SK-N-SH (cell line): ENCODE results near the gene CALCOCO1. TPM values are rescaled to one million over a fixed set of nuclear protein-coding genes. Genes with fewer than 3 reads are reported as not detected.

Experiments used
- CTCF ChIA-PET: fragments of 300-600, 350-600 bp; formaldehyde crosslinking; extraction: SDS; loops from one replicate; lab custom pipeline; 2021; lab: Yijun Ruan, JAX
- POLR2A ChIA-PET: fragments of 350-600 bp; sonication (Branson Sonifier 250); formaldehyde crosslinking; extraction: SDS; loops from one replicate; lab custom pipeline; 2020; ENCODE audit warnings: antibody characterized with exemption, inconsistent platforms; lab: Yijun Ruan, JAX
- DNase-seq: peaks from one replicate; pipeline ENCODE4 v3.0.0; 2012
- H2AFZ ChIP-seq: fragments of 200-600 bp; sonication (generic); 2 replicates; pipeline ENCODE4 v1.8.1; 2016; ENCODE audit warnings: antibody characterized with exemption, mild to moderate bottlenecking, low read depth
- H3F3A ChIP-seq: fragments of 200-600 bp; sonication (generic); replicated peaks from 2 replicates; pipeline ENCODE3; 2016; ENCODE audit warnings: antibody characterized with exemption, mild to moderate bottlenecking; ENCODE audit not compliant: insufficient read depth
- H3K27ac ChIP-seq, 2 experiments: fragments of 200-500 bp in 1 of 2; fragments of 200-600 bp in 1 of 2; sonication (Bioruptor generic) in 1 of 2; sonication (generic), shearing (Covaris generic) in 1 of 2; 2 replicates each; pipeline versions ENCODE4 v1.5.1 to v1.6.1; 2014 to 2016; ENCODE audit warnings: low read depth in 2 of 2, inconsistent platforms in 1 of 2, low read length in 1 of 2, mild to moderate bottlenecking in 1 of 2, mixed read lengths in 1 of 2
- H3K27me3 ChIP-seq: fragments of 200-600 bp; sonication (generic), shearing (Covaris generic); 2 replicates; pipeline ENCODE4 v1.6.1; 2016; ENCODE audit warnings: mixed run types; ENCODE audit not compliant: insufficient read depth
- H3K36me3 ChIP-seq, 2 experiments: fragments of 200-500 bp in 1 of 2; fragments of 200-600 bp in 1 of 2; sonication (Bioruptor generic) in 1 of 2; sonication (generic) in 1 of 2; replicated peaks in 1 of 2; 2 replicates each; pipeline versions ENCODE3 to v1.5.1; 2014 to 2016; ENCODE audit warnings: low read length in 1 of 2, mild to moderate bottlenecking in 1 of 2; ENCODE audit not compliant: insufficient read depth in 2 of 2, control insufficient read depth in 1 of 2
- H3K4me1 ChIP-seq, 2 experiments: fragments of 200-500 bp in 1 of 2; fragments of 200-600 bp in 1 of 2; sonication (Bioruptor generic) in 1 of 2; sonication (generic), shearing (Covaris generic) in 1 of 2; 2 replicates each; pipeline versions ENCODE4 v1.5.1 to v1.6.1; 2014 to 2016; ENCODE audit warnings: low read depth in 1 of 2, low read length in 1 of 2, mixed run types in 1 of 2; ENCODE audit not compliant: insufficient read depth in 2 of 2, control insufficient read depth in 1 of 2
- H3K4me2 ChIP-seq: fragments of 200-600 bp; sonication (generic), shearing (Covaris generic); 2 replicates; pipeline ENCODE4 v1.6.1; 2017; ENCODE audit warnings: mixed run types
- H3K4me3 ChIP-seq, 2 experiments: fragments of 200-500 bp in 1 of 2; fragments of 200-600 bp in 1 of 2; sonication (Bioruptor generic) in 1 of 2; sonication (generic), shearing (Covaris generic) in 1 of 2; 2 replicates each; pipeline versions ENCODE4 v1.5.1 to v1.8.1; 2014 to 2016; ENCODE audit warnings: low read depth in 2 of 2, inconsistent platforms in 1 of 2, low read length in 1 of 2, mild to moderate bottlenecking in 1 of 2, mixed read lengths in 1 of 2, moderate library complexity in 1 of 2
- H3K79me2 ChIP-seq: fragments of 200-600 bp; sonication (generic); 2 replicates; pipeline ENCODE4 v1.8.1; 2017; ENCODE audit warnings: mild to moderate bottlenecking; ENCODE audit not compliant: insufficient read depth
- H3K9ac ChIP-seq: fragments of 200-600 bp; sonication (generic); 2 replicates; pipeline ENCODE4 v1.6.1; 2017; ENCODE audit warnings: mixed run types
- H3K9me2 ChIP-seq: fragments of 200-600 bp; sonication (generic); 2 replicates; pipeline ENCODE4 v1.6.1; 2017; ENCODE audit warnings: mixed run types
- H3K9me3 ChIP-seq: fragments of 200-600 bp; sonication (generic); 2 replicates; pipeline ENCODE4 v1.6.1; 2017; ENCODE audit warnings: mixed run types, mild to moderate bottlenecking, moderate library complexity
- H4K20me1 ChIP-seq: fragments of 200-600 bp; sonication (generic); 2 replicates; pipeline ENCODE4 v1.6.1; 2017; ENCODE audit warnings: mild to moderate bottlenecking, mixed run types; ENCODE audit not compliant: insufficient read depth
- ELF1 ChIP-seq: IDR thresholded peaks from 2 replicates; pipeline ENCODE4 v1.4.0; 2012
- EP300 ChIP-seq, 2 experiments: IDR thresholded peaks; 2 replicates each; pipeline versions ENCODE4 v1.4.0 to v1.6.1; 2012; ENCODE audit warnings: borderline replicate concordance in 1 of 2, low read depth in 1 of 2, low read length in 1 of 2
- EZH2phosphoT487 ChIP-seq: fragments of 200-600 bp; sonication (generic); IDR thresholded peaks from 2 replicates; pipeline ENCODE4 v1.6.1; 2017; ENCODE audit warnings: low read depth, mixed run types, mild to moderate bottlenecking, antibody characterized with exemption, moderate library complexity, borderline replicate concordance
- FOXM1 ChIP-seq: IDR thresholded peaks from 2 replicates; pipeline ENCODE4 v1.4.0; 2012; ENCODE audit warnings: low read depth, mild to moderate bottlenecking
- GABPA ChIP-seq: IDR thresholded peaks from 2 replicates; pipeline ENCODE4 v1.4.0; 2012; ENCODE audit warnings: low read depth, mild to moderate bottlenecking
- GATA2 ChIP-seq: sonication (generic); formaldehyde crosslinking; IDR thresholded peaks from 2 replicates; pipeline ENCODE4 v1.5.0; 2020; ENCODE audit warnings: mild to moderate bottlenecking, missing genetic modification reagents
- JUND ChIP-seq: IDR thresholded peaks from 2 replicates; pipeline ENCODE4 v1.4.0; 2012
- MEF2A ChIP-seq: IDR thresholded peaks from 2 replicates; pipeline ENCODE4 v1.4.0; 2012; ENCODE audit warnings: low read depth, borderline replicate concordance
- NFIC ChIP-seq: IDR thresholded peaks from 2 replicates; pipeline ENCODE4 v1.4.0; 2012; ENCODE audit warnings: borderline replicate concordance
- RAD21 ChIP-seq: IDR thresholded peaks from 2 replicates; pipeline ENCODE4 v1.6.1; 2012; ENCODE audit warnings: mild to moderate bottlenecking, low read length
- RFX5 ChIP-seq: IDR thresholded peaks from 2 replicates; pipeline ENCODE4 v1.6.1; 2012; ENCODE audit warnings: mild to moderate bottlenecking, improper control_type of control experiment, low read length
- SIN3A ChIP-seq: IDR thresholded peaks from 2 replicates; pipeline ENCODE4 v1.6.1; 2012; ENCODE audit warnings: low read depth, mild to moderate bottlenecking, low read length, moderate library complexity, borderline replicate concordance
- TAF1 ChIP-seq: IDR thresholded peaks from 2 replicates; pipeline ENCODE4 v1.6.1; 2012; ENCODE audit warnings: low read depth, mild to moderate bottlenecking, low read length, moderate library complexity, borderline replicate concordance
- TEAD4 ChIP-seq: IDR thresholded peaks from 2 replicates; pipeline ENCODE4 v1.4.0; 2012; ENCODE audit warnings: mild to moderate bottlenecking, borderline replicate concordance; ENCODE audit not compliant: insufficient read depth
- YY1 ChIP-seq: IDR thresholded peaks from 2 replicates; pipeline ENCODE4 v1.4.0; 2012; ENCODE audit warnings: low read depth, mild to moderate bottlenecking
- WGBS: methylation state at CpG from one replicate; pipeline ENCODE4 v1.1.6; 2017; ENCODE audit warnings: low lambda C conversion rate; 5-methylcytosine and 5-hydroxymethylcytosine counted together
- polyA plus RNA-seq, 3 experiments: library from polyadenylated mRNA; depleted of rRNA; stranded (reverse); fragments of >200 nt; gene quantifications; 2 replicates each; pipeline ENCODE4 v1.2.3, GENCODE V29; 2012
- TF ChIP-seq, protein P1 (sequence below): IDR thresholded peaks from 2 replicates; pipeline ENCODE4 v1.4.0; 2012; ENCODE audit warnings: low read depth, borderline replicate concordance
- TF ChIP-seq, protein P2 (sequence below): fragments of 200-600 bp; sonication (generic); IDR thresholded peaks from 2 replicates; pipeline ENCODE4 v1.6.1; 2017; ENCODE audit warnings: antibody characterized with exemption, mild to moderate bottlenecking, moderate library complexity
- TF ChIP-seq, protein P3 (sequence below): fragments of 150-350 bp; IDR thresholded peaks from 2 replicates; pipeline ENCODE4 v1.6.1; 2017; ENCODE audit warnings: antibody characterized with exemption, low read length, low read depth, borderline replicate concordance

Gene CALCOCO1
- polyA plus RNA-seq, 1 of the 3 experiments (the other 2 are of a cell fraction) = 72.1 TPM

DNA sequence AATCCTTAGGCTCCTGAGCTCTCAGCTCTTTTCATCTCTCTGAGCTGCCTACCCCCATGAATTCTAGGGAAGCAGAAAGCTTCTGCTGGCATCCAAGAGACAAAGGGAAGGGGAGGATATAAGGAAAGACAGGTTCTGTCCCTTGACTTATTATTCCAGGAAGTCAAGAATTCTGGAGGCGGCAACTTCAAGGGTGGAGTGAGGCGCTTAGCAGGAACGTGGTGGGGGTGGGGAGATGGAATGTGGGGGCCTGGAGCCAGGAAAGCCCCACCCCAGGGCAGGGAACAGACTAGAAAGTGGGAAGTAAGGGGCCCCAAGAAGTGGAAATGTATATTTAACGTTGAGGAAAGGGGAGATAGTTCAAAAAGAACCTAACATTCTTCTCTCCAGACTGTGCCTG lies 1.4 kb downstream of the CALCOCO1 start:
- ChIA-PET CTCF (interaction anchor here (3.6 to 19.3 kb wide), 2 partner anchors 17 to 24 kb away, joined by 15 to 356 read pairs; no protein-coding TSS in a partner anchor), POLR2A (no interaction called here)
- no peak overlapping the region for H3K27ac ChIP-seq
- peaks cover 5 to 12% of the 10 kb centered on the region in 2 experiments; a peak in 3 of 4 replicates for H3K4me1 ChIP-seq
- H3K9me3 ChIP-seq = no peaks in the 10 kb centered on the region
- H4K20me1 ChIP-seq = no peaks in the 10 kb centered on the region
- no peaks in the 10 kb centered on the region for H3K9me2 ChIP-seq
- WGBS = 50% methylated on average over 4 of the region's 4 CpGs
- H2AFZ ChIP-seq = no peak overlapping the region
- peaks cover 9 to 29% of the 10 kb centered on the region in 2 experiments for H3K36me3 ChIP-seq
- peak overlapping the region; percentile 87 for H3K4me2 ChIP-seq
- H3F3A ChIP-seq = no peaks in the 10 kb centered on the region
- 0 out of 2 replicates have a peak, but pooled peaks cover 7% of the 10 kb centered on the region for H3K79me2 ChIP-seq
- no peak overlapping the region for H3K4me3 ChIP-seq
- H3K9ac ChIP-seq = no peak overlapping the region
- no peaks in the 10 kb centered on the region for H3K27me3 ChIP-seq
- DNase-seq = no peak
- no peak for TF ChIP-seq TAF1
- no peak for TF ChIP-seq TEAD4
- TF ChIP-seq FOXM1 = no peak
- no peak for TF ChIP-seq YY1
- no peak for TF ChIP-seq SIN3A
- no peak for TF ChIP-seq RFX5
- no peak for TF ChIP-seq JUND
- TF ChIP-seq GATA2 (CRISPR knock-in tag) = no peak
- no peak for TF ChIP-seq ELF1
- TF ChIP-seq, protein P1, sequence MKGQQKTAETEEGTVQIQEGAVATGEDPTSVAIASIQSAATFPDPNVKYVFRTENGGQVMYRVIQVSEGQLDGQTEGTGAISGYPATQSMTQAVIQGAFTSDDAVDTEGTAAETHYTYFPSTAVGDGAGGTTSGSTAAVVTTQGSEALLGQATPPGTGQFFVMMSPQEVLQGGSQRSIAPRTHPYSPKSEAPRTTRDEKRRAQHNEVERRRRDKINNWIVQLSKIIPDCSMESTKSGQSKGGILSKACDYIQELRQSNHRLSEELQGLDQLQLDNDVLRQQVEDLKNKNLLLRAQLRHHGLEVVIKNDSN = no peak
- no peak for TF ChIP-seq GABPA
- TF ChIP-seq MEF2A = no peak
- TF ChIP-seq EP300 (IDR thresholded peaks at IDR 0.05; ENCODE audit: borderline replicate concordance in 1 of 2, low read depth in 1 of 2, low read length in 1 of 2) = no peak
- TF ChIP-seq EZH2phosphoT487 = no peak
- no peak for TF ChIP-seq NFIC
- TF ChIP-seq, protein P2, sequence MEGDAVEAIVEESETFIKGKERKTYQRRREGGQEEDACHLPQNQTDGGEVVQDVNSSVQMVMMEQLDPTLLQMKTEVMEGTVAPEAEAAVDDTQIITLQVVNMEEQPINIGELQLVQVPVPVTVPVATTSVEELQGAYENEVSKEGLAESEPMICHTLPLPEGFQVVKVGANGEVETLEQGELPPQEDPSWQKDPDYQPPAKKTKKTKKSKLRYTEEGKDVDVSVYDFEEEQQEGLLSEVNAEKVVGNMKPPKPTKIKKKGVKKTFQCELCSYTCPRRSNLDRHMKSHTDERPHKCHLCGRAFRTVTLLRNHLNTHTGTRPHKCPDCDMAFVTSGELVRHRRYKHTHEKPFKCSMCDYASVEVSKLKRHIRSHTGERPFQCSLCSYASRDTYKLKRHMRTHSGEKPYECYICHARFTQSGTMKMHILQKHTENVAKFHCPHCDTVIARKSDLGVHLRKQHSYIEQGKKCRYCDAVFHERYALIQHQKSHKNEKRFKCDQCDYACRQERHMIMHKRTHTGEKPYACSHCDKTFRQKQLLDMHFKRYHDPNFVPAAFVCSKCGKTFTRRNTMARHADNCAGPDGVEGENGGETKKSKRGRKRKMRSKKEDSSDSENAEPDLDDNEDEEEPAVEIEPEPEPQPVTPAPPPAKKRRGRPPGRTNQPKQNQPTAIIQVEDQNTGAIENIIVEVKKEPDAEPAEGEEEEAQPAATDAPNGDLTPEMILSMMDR = no peak
- TF ChIP-seq, protein P3, sequence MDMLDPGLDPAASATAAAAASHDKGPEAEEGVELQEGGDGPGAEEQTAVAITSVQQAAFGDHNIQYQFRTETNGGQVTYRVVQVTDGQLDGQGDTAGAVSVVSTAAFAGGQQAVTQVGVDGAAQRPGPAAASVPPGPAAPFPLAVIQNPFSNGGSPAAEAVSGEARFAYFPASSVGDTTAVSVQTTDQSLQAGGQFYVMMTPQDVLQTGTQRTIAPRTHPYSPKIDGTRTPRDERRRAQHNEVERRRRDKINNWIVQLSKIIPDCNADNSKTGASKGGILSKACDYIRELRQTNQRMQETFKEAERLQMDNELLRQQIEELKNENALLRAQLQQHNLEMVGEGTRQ = no peak
- no peak for TF ChIP-seq RAD21
